ENCODE measurements around the gene NKD1.
"Not testable (repeated sequence)": the region's sequence is repeated elsewhere in the genome, so short reads cannot be mapped to it uniquely, and the experiment has no call there.

Gene NKD1

DNA sequence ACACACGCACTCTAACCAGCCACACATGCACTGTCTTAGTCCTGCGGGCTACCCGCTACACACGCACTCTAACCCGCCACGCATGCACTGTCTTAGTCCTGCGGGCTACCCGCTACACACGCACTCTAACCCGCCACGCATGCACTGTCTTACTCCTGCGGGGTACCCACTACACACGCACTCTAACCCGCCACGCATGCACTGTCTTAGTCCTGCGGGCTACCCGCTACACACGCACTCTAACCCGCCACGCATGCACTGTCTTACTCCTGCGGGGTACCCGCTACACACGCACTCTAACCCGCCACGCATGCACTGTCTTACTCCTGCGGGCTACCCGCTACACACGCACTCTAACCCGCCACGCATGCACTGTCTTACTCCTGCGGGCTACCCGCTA lies 31.2 kb downstream of the NKD1 start:
- H3K4me3 Mint-ChIP-seq; H3K27me3 Mint-ChIP-seq; H3K36me3 Mint-ChIP-seq; H3K27ac Mint-ChIP-seq; DNase-seq (ENCODE audit: low spot score in 2 of 2); H3K9me3 Mint-ChIP-seq; ATAC-seq (ENCODE audit: low read depth): not testable (repeated sequence)
- H3K4me1 Mint-ChIP-seq, result peaks cover 17% of the 10 kb centered on the region

DNA sequence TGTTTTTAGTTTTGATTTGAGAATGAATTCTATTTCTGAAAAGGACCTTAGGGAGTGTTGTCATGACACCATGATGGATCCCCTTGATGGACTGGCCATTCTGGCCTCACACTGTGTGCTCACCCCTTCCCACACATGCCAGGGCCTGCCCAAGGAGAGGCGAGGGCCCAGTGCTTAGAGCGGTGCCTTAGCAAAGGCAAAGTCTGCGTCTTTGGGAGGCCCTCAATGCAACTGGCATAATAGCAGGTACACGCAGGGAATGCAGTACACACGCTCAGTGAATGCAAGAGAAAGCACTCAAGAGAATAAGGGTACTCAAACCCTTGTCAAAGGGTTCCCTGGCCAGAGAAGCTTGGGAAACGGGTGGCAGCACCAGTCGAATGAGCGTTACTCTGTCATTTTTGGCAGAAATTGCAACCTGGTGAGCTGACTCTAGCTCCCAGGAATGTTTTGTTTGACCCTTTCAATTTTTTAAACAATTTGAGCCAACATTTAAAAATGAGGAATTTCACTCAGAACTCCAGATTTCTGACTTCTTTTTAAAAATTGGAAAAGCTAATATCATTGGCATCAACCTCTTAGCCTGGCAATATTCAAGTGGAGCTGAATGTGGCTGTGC lies 32.1 kb downstream of the NKD1 start:
- ATAC-seq (ENCODE audit: low read depth) (no peak), DNase-seq (ENCODE audit: low spot score in 2 of 2) (no peak)
- no peaks in the 10 kb centered on the region for H3K27me3 Mint-ChIP-seq
- peaks cover 2% of the 10 kb centered on the region for H3K36me3 Mint-ChIP-seq
- H3K4me1 Mint-ChIP-seq, result peaks cover 17% of the 10 kb centered on the region
- H3K9me3 Mint-ChIP-seq, result peaks cover 5% of the 10 kb centered on the region
- H3K27ac Mint-ChIP-seq, result no peak overlapping the region
- no peak overlapping the region for H3K4me3 Mint-ChIP-seq

DNA sequence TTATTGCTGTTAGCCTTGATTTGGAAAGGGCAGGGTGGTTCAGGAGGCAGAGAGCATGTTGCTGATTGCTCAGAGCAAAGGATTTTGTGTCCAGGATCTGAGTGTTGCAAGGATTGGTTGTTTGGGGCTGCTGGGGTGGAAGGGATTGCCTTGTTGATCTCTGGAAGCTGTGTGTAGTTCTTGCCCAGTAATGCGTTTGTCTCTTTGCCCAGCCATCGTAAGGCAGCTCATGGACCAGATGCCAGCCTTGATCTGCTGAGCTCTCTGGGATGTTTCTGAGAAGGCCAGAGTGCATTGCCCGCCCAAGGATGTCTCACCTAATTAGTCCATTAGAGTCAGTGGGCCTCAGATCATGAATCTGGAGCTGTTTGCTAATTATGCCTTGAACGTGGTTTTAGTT lies 33.6 kb downstream of the NKD1 start:
- Mint-ChIP-seq H3K27me3 (no peaks in the 10 kb centered on the region), H3K4me3 (no peak overlapping the region), H3K4me1 (peaks cover 17% of the 10 kb centered on the region), H3K27ac (no peak overlapping the region), H3K9me3 (peaks cover 5% of the 10 kb centered on the region), H3K36me3 (peaks cover 2% of the 10 kb centered on the region)
- DNase-seq (ENCODE audit: low spot score in 2 of 2) (no peak), ATAC-seq (ENCODE audit: low read depth) (no peak)

DNA sequence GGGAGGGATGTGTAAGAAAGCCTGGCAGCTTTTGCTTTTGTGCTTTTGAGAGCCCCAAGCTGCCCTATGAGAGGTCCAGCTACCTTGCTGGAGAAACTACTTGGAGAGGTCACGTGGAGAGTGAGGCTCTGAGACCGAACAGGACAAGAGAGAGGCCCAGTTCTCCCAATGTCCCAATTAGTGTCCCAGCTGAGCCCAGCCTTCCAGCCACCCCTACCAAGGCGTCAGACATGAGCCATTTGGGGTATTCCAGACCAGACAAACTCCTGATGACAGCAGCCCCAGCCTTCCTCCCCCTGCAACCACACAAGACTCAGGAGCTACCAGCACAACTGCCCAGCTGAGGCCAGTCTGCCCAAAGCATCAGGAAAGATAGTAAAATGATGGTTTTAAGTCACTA lies 35.0 kb downstream of the NKD1 start:
- H3K27ac Mint-ChIP-seq, result no peak overlapping the region
- peaks cover 13% of the 10 kb centered on the region for H3K4me1 Mint-ChIP-seq
- H3K4me3 Mint-ChIP-seq, result no peak overlapping the region
- H3K27me3 Mint-ChIP-seq, result no peaks in the 10 kb centered on the region
- H3K9me3 Mint-ChIP-seq, result peaks cover 5% of the 10 kb centered on the region
- no peak for ATAC-seq (ENCODE audit: low read depth)
- no peak for DNase-seq (ENCODE audit: low spot score in 2 of 2)
- H3K36me3 Mint-ChIP-seq, result peaks cover 4% of the 10 kb centered on the region

DNA sequence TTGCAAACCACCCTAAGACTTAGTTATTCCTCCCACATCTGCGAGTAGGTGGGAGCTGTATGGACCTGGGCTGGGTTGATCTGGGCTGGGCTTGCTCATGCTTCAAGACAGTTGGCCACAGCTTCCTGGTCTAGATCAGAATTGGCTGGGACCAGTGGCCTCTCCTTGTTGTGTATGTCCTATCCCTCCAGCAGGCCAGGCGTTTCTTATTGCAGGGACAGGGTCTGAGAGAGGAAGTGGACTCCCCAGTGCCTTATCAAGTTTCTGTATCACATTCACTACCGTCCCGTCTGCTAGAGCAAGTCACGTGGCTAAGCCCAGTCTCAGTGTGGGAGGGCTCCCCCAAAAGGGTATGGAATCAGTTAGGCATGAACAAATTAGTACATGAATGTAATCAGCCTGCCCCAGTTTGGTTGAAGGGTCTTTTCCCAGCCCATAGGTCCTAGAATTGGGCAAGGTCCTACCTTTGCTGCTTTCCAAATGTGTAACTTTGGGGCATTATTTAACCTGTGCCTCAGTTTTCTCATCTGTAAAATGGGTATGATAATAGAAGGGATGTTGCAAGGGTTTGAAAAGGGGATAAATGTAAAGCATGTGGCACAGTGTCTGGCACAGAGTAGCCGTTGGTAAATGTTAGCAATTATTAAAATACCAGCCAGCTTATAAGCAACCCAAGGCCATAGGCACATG lies 36.0 kb downstream of the NKD1 start:
- no peak overlapping the region for H3K27ac Mint-ChIP-seq
- H3K4me1 Mint-ChIP-seq, result peaks cover 11% of the 10 kb centered on the region

DNA sequence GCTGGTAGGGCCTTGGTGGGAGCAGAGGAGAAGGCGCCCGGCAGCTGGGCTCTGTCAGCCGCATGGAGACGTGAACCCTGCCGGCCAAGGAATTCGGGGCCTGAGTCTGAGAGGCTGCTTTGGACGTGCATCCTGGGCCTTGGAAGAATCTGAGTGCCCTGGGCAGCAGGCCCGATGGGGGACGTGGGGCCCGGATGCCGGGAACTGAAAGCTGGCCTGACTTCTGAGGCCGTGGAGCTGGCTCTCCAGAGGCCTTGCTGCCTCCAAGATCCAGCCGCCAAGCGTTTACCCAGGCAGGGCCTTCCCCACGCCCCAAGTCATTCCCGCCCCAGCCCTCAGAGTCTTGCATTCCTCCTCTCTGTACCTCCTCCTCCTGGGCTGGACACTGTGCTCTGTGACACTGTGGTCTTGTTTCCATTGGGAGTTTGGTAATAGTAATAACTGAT lies 37.2 kb downstream of the NKD1 start:
- Mint-ChIP-seq H3K27ac (no peak overlapping the region), H3K4me1 (peaks cover 13% of the 10 kb centered on the region), H3K9me3 (peaks cover 3% of the 10 kb centered on the region), H3K36me3 (peaks cover 5% of the 10 kb centered on the region), H3K27me3 (no peaks in the 10 kb centered on the region), H3K4me3 (no peak overlapping the region)
- ATAC-seq (ENCODE audit: low read depth) (no peak), DNase-seq (ENCODE audit: low spot score in 2 of 2) (no peak)

More for the DNA sequence above, 36.0 kb downstream of the NKD1 start:
- H3K27me3 Mint-ChIP-seq, result no peaks in the 10 kb centered on the region
- peaks cover 7% of the 10 kb centered on the region for H3K36me3 Mint-ChIP-seq
- no peak overlapping the region for H3K4me3 Mint-ChIP-seq
- ATAC-seq (ENCODE audit: low read depth) (no peak), DNase-seq (ENCODE audit: low spot score in 2 of 2) (no peak)
- peaks cover 7% of the 10 kb centered on the region for H3K9me3 Mint-ChIP-seq

DNA sequence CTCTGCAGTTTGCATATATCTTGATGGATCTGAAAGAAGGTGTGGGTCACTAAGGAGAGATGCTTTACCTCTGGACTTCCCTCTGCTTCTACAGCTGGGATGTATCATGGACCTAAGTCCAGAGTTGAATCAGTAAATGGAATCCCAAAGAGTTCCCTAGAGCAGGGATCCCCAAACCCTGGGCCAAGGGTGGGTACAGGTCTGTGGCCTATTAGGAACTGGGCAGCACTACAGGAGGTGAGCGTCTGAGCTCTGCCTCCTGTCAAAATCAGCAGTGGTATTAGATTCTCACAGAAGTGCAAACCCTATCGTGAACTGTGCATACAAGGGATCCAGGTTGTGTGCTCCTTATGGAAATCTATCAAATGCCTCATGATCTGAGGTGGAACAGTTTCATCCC lies 39.3 kb downstream of the NKD1 start:
- Mint-ChIP-seq H3K27ac (no peak overlapping the region), H3K27me3 (no peaks in the 10 kb centered on the region), H3K4me3 (no peak overlapping the region), H3K36me3 (peaks cover 5% of the 10 kb centered on the region), H3K4me1 (peaks cover 13% of the 10 kb centered on the region), H3K9me3 (peaks cover 3% of the 10 kb centered on the region)
- ATAC-seq (ENCODE audit: low read depth) (no peak), DNase-seq (ENCODE audit: low spot score in 2 of 2) (no peak)

DNA sequence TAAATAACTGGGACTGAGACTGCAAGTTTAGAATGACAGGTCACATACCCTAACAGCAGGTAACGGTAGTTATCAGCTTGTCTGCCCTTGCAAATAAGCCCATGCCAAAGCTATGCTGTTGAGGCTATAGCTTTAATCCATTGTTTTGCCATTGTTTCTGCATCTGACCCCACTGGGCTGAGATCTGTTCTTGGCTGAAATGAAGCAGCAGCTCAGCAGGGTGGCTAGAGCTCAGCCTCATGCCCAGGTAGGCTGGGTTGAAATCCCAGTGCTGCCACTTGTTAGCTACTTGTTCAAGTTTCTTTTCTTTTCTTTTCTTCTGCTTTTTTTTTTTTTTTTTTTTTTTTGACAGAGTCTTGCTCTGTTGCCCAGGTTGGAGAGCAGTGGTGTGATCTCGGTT lies 40.1 kb downstream of the NKD1 start:
- H3K4me3 Mint-ChIP-seq, result no peak overlapping the region
- peaks cover 3% of the 10 kb centered on the region for H3K9me3 Mint-ChIP-seq
- no peak overlapping the region for H3K27ac Mint-ChIP-seq
- H3K36me3 Mint-ChIP-seq, result peaks cover 5% of the 10 kb centered on the region
- no peak for DNase-seq (ENCODE audit: low spot score in 2 of 2)
- H3K27me3 Mint-ChIP-seq, result no peaks in the 10 kb centered on the region
- H3K4me1 Mint-ChIP-seq, result peaks cover 13% of the 10 kb centered on the region
- ATAC-seq (ENCODE audit: low read depth), result no peak

DNA sequence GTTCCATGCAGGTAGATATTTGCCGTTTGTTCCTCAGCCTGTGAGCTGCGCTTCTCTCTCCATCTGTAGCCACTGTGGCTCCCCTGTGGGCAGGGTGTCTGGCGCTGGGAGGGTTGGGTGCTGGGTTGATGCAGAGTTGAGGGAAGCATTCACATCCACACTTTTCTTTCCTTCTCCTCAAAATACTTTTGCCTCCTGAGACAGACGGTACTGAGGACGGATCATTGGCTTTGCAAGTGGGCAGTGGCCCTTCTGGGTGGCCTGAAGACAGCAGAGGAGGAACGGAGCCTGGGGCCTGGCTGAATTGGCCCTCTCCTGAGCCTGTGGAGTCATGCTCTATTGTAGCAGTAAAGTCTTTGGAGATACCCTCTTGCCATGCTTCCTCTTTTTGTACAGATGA lies 43.0 kb downstream of the NKD1 start:
- H3K9me3 Mint-ChIP-seq, result peaks cover 3% of the 10 kb centered on the region
- DNase-seq (ENCODE audit: low spot score in 2 of 2) (no peak), ATAC-seq (ENCODE audit: low read depth) (no peak)
- no peaks in the 10 kb centered on the region for H3K27me3 Mint-ChIP-seq
- no peak overlapping the region for H3K27ac Mint-ChIP-seq
- H3K4me3 Mint-ChIP-seq, result no peak overlapping the region
- peaks cover 9% of the 10 kb centered on the region for H3K4me1 Mint-ChIP-seq
- peaks cover 5% of the 10 kb centered on the region for H3K36me3 Mint-ChIP-seq

DNA sequence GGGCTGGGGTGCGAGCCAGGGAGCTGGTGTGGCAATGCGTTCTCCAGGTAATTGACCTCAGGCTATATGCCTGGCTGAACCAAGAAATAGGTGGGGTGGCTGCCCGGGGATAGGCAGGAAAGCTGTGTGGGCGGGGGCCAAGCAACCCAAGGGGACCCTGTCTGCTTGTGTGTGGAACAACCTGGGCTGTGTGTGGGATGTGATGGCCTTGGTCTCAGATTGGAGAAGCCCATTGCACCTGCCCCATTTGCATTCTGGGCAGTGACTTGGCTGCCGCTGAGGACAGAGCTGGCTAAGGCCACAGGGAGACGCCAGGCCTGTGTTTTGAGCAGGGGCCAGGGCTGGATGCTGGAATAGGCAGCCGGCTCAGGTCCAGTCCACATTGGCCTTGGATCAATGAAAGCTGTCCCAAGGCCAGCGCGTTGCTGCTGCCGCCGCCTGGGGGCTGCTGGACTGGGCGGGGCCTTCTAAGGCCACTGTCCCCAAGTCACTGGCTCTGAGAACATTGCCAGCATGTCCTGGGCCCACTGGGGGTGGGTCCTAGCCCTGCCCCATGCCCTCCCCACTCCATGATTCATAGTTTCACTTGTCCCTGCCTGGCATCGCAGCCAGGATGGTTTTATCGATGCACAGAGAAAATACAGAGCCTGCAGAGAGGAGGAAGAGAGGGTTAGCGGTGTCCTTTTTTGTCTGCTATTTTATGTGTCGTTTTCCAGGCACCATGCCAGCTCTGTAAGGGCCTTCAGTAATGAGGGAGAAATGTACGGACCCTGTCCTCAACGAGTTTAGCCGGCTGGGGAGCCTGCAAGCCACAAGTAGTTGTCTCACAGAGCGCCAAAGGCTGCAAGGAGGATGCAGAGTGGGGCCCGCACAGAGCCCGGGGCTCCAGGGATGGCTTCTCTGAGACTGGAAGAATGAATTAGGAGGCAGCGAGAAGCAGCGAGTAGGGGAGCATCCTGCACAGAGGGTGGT lies 43.9 kb downstream of the NKD1 start:
- H3K27ac Mint-ChIP-seq, result no peak overlapping the region
- peaks cover 2% of the 10 kb centered on the region for H3K27me3 Mint-ChIP-seq
- H3K36me3 Mint-ChIP-seq, result peaks cover 7% of the 10 kb centered on the region
- ATAC-seq (ENCODE audit: low read depth) (no peak), DNase-seq (ENCODE audit: low spot score in 2 of 2) (no peak)
- no peak overlapping the region for H3K4me3 Mint-ChIP-seq
- H3K4me1 Mint-ChIP-seq, result peaks cover 9% of the 10 kb centered on the region
- H3K9me3 Mint-ChIP-seq, result peaks cover 3% of the 10 kb centered on the region

DNA sequence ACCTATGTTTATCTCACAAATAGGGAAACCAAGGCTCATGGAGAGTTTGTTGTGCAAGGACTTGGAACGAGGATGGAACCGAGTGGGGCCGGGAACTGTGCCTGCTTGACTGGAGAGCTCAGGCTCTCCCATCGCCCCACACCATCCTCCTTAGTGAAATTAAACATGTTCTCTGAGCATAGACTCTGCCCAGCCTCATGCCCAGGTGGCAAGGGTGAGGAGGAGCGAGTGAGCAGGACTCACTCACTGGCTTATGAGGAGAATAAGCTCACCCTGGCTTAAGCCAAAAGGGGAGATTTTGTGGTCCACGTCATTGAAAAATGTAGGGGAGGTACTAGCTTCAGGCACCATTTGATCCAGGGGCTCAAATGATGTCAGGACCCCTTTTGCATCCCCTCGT lies 44.8 kb downstream of the NKD1 start:
- Mint-ChIP-seq H3K36me3 (peaks cover 5% of the 10 kb centered on the region), H3K9me3 (peaks cover 3% of the 10 kb centered on the region), H3K4me1 (peaks cover 9% of the 10 kb centered on the region), H3K27me3 (peaks cover 2% of the 10 kb centered on the region), H3K27ac (no peak overlapping the region), H3K4me3 (no peak overlapping the region)
- ATAC-seq (ENCODE audit: low read depth), result no peak
- no peak for DNase-seq (ENCODE audit: low spot score in 2 of 2)

DNA sequence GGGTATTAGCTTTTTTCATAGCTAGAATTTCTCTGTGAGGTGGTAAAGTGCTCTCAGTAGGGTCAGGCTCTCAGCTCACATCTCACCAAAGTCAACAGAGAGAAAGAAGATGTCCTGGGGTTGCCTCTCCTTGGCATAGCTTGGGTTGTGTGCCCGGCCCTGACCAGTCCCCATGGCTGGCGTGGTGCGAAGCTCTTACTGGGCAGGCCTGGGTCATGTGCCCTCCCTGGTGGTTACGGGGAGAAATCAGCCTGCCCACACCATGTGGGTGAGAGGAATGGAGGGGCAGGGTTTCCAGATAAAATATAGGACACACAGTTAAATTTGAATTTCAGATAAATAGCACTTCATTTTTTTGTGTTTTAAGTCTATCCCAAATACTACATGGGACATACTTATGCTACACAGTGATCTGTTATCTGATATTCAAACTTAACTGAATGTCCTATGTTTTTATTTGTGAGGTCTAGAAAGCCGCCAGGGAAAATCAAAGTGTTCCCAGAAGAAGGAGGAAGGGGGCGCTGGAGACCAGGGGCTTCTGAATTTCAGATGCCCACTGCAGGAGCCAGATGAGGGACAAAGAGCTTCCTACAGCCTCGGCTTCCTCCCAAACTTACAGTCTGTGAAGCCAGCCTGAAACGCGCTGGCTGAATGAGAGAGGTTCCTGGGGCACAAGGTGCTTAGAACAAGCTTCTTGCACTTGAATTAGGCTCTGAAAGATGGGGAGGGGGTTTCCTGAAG lies 45.4 kb downstream of the NKD1 start:
- Mint-ChIP-seq H3K27ac (no peak overlapping the region), H3K36me3 (peaks cover 5% of the 10 kb centered on the region), H3K4me3 (no peak overlapping the region), H3K27me3 (peaks cover 2% of the 10 kb centered on the region), H3K4me1 (peaks cover 9% of the 10 kb centered on the region), H3K9me3 (peaks cover 3% of the 10 kb centered on the region)
- no peak for ATAC-seq (ENCODE audit: low read depth)
- no peak for DNase-seq (ENCODE audit: low spot score in 2 of 2)

DNA sequence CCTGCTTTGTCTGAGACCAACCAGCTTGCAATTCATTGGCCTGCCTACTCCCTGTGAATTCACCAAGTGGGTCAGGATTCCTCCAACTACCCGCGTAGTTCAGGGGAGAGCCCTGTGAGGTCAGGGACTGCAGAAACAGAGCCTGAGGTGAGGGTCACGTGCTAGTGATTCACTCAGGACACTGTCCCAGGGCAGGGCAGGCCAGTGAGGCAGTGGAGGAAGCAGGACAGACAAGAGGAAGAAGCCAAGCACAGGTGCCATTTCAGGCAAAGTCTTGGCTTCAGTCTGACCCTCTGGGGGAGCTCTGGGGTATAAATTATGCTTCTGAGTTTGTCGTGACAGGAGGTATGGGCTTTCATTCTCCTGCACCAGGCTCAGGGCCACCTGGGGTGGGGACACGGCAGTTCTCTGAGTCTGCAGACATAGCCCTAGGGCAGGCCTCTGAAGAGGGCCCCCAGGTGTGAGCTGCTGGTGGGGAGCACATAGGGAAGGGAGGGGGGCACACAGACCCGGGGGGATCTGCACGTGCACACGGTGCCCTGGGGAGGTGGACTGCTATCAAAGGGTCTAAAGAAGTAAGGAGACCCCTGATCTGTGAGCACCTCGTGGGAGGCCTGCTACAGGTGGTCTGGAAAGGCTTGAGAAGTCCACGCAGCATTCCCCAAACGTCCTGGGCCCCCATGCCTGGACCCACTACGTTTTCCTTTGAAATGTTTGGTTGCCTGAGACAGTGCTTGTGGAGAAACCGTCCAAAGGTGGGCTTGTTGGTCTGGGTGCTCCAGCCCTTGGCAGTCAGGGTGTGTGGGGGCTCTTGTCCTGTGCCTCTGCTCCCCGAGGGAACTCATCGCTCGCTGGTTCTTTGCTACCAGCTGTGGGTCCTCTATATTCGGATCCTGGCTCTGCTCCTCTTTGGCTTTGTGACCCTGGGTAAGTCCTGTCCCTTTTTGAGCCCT lies 46.4 kb downstream of the NKD1 start:
- no peak for DNase-seq (ENCODE audit: low spot score in 2 of 2)
- H3K27ac Mint-ChIP-seq, result no peak overlapping the region
- no peak for ATAC-seq (ENCODE audit: low read depth)
- no peak overlapping the region for H3K4me3 Mint-ChIP-seq
- no peaks in the 10 kb centered on the region for H3K9me3 Mint-ChIP-seq
- peaks cover 3% of the 10 kb centered on the region for H3K4me1 Mint-ChIP-seq
- H3K36me3 Mint-ChIP-seq, result peaks cover 2% of the 10 kb centered on the region
- H3K27me3 Mint-ChIP-seq, result peaks cover 2% of the 10 kb centered on the region

All from memory B cell (primary cell).